Measurements from ENCODE around the gene RNF20.
A peak's percentile ranks its signal among the peaks of the same experiment; 100 is the strongest.
"Not testable (repeated sequence)": the region's sequence is repeated elsewhere in the genome, so short reads cannot be mapped to it uniquely, and the experiment has no call there.

Gene RNF20

DNA sequence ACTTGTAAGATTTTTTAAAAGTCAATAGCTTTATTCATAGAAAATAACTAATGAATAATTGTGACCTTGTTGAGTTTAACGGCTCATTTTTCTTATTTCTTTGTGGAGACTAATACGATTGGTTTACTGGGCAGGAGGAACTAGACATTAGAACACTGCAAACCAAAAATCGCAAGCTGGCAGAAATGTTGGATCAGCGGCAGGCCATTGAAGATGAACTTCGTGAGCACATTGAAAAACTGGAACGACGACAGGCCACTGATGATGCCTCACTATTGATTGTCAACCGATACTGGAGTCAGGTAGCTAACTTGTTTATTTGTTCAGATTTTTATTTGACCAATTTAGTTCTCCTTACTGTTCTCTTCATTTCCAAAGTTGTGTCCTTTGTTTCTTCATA is 6.4 kb downstream of the RNF20 start:
- DNase-seq = no peak

DNA sequence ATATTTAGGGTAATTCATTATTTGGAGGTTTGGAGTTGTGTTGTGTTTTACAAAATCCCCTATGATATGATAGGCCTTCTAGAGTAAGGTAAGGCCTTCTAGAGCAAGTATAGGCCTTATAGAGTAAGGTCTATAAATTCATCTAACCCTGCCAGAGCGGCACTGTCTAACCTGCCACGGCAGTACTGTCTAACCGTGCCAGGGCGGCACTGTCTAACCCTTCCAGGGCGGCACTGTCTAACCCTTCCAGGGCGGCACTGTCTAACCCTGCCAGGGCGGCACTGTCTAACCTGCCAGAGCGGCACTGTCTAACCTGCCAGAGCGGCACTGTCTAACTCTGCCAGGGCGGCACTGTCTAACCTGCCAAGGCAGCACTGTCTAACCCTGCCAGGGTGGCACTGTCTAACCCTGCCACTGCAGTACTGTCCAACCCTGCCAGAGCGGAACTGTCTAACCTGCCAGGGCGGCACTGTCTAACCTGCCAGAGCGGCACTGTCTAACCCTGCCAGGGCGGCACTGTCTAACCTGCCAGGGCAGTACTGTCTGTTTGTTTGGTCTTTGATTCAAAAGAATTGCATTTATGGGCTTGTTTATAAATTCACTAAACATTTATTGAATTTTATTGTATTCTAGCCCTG is 9.6 kb downstream of the RNF20 start:
- DNase-seq = no peak

DNA sequence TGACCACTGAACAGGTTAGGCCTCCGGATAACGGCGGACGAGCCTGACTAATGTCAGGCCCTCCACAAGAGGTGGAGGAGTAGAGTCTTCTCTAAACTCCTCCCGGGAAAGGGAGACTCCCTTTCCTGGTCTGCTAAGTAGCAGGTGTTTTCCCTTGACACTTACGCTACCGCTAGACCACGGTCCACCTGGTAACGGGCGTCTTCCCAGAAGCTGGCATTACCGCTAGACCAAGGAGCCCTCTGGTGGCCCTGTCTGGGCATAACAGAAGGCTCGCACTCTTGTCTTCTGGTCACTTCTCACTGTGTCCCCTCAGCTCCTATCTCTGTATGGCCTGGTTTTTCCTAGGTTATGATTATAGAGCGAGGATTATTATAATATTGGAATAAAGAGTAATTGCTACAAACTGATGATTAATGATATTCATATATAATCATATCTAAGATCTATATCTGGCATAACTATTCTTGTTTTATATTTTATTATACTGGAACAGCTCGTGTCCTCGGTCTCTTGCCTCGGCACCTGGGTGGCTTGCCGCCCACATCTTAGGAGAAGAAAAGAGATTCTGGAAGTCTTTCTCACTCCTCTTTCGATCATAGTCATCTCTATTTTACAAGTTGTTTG is 15.9 kb downstream of the RNF20 start:
- not testable (repeated sequence) for DNase-seq

DNA sequence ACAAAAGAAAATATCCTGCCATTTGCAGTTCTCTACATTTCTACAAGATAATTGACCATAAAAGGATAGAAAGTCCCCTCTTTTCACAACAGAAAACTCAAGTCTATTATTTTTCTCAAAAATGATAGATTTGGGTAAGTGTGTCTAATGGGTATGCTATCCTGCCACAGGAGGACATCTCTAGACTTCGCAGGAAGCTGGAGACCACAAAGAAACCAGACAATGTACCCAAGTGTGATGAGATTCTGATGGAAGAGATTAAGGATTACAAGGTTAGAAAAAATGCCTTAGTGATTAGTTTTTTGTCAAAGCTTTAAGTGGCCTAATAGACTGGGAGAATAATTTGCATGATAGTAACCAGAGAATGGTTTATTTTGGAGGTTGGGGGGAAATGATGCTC is 28.1 kb downstream of the RNF20 start:
- DNase-seq = no peak

DNA sequence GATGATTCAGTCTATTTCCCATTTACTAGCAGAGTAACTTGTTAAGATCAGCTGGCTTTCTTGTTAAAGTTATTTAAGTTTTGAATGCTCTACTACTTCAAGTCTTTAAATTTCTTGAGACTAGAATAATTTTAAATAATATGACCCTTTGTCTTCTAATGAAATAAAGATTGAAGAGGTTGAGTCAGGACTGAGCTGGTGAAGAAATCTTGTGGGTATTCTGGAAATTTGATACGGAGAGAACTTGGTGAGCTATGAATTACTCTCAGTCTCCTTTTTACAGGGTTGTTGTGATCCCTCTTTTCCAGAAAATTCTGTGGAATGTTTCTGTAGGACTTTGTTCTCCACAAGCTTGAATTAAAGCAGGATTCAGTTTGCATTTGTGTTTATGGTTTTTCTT is 29.3 kb downstream of the RNF20 start:
- DNase-seq = no peak

DNA sequence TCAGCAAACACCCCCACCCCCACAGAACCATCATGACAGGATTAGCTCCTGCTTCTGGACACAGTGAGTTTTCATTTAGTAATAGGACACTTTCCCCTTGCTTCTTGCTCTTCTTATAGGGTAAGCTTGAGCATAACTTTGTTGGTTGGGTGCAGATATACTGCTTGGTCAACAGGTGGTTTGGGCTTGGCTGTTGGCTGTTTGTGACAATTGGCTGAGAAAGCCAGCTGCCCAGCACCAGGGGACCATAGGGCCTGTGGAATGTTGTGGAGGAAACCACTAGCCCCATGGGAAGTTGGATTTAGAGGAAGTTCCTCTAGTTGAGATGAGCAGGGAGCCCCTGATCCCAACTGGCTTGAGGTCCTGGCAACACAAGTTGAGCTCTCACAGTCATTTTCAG is 30.6 kb downstream of the RNF20 start:
- no peak for DNase-seq

DNA sequence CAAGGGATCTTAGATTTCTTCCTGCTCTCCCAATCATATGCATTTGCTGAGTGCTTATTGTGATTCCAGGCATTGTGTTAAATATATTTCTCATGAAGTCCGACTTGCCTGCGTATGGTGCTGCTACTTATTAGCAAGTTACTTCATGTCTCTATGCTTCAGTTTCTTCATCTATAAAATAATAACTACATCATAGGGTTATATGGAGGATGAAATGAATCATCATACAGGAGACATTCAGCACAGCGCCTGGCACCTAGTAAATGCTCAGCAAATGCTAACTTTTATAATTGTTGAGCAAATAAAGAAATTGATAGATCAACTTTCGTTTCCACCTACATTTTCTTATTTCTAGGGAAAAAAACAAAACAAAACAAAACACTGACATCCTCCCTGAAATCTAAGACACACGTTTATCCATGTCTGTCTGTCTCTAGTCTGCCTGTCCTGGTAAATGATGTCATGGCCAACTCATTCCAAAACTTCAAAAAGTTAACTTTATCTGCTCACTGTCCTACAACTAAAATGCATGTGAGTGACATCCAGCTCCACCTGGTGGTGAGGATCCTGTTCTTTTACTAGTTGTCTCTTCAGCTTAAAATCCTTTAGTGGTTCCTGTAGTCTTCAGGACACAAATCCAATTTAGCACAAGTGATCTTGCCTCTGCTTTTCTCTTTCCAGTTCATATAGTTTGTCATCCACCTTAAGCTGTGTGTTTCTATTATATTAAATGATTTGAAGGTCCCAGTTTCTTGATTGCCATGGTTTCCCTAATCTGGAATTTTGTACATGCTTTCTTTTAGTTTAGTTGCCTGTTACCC is 33.5 kb downstream of the RNF20 start:
- DNase-seq = peak; percentile 44

DNA sequence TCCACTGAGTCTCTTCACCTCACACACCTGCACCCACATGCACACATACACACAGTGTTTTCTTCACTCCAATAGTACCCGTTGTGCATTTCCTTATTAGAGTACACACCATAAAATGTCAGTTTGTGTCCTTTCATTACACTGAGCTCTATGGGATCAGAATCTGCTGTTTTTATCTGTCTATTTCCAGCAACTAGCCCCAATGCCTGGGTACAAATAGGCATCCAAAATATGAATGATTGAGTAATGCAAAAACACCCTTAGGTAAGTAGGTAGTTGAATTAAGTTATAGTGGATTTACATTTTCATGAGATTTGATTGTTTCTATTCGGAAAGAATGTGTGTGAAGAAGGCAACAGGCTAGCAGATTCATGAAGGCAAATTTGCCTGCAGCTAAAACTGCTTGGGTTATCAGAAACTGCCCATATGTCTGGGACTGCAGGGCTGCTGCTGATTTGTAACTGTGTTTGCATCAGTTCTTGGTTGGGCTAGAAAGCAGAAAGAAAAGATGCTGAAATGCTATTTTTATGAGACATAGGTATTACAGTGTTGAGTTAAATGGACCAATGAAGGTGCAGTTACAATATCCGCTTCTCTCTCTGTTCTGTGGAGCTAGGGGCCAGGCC is 34.2 kb downstream of the RNF20 start:
- no peak for DNase-seq

DNA sequence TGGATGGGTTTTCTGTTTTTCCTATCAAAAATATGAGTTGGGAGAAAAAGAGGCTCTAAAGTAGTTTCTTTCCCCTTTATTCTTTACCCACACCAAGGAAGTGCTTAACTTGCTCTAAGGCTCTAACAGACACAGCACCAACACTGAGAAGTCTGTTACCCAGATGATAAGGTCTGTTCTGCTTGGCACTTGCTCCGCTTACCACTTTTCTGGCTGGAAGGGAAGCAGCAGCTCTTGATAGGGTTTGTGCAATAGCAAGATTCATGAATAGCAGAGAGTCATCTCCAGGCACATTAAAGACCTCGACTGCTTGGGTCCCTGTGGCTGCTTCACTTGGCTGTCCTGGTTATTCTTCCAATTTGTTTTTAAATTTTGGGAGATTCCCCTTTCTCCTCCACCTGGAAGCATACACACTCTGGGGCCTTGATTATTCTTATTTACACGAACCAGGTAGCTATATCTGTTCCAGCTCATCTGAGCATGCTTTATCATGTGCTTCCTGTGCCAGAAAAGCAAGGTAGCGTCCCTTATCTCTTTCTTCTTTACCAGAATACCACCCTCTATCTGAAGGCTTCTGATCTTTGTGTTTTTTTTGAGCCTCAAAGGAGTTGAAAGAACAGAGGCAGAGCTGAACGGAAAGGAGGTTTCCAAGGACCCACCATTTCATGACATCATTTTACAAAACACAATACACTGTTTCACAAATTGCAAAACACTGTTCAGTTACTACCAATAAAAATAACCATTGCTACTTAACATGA is 36.3 kb downstream of the RNF20 start:
- DNase-seq = peak; percentile 52

DNA sequence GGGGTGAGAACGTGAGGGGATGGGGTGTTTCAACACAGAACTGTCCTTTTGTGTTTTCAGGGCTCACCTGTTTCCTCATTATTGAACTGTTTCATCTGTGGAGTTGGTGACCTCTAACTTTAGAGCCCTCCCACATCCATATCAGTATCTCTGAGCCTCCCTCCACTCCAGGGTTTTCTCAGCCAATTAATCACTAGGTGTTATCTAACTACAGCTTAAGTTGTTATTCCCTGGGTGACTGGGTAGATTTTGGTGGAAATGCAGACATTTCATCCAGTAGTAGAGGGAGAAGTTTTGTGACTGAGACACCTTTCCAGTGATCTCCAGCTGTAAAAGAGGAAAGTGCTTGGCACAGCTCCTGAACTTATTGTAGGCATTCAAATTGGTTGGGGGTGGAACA is 37.5 kb downstream of the RNF20 start:
- no peak for DNase-seq

DNA sequence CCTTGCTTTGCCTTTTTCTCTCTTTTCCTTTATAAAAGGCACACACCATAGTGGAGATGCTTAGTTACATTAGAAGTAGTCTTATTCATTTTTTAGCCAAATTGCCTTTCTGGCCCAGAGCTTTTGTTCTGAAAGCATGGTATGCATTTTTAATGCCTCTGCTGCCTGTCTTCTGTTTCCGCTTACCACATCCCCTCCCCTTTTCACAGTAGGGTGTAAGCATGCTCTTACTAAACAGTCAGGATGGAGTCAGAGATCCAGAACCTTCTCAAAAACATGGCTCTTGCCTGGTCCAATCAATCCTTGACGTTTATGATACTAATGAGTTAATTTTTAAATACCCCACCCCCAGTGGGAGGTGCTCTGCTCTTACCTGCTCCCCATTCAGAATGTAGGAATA is 38.7 kb downstream of the RNF20 start:
- DNase-seq = no peak

DNA sequence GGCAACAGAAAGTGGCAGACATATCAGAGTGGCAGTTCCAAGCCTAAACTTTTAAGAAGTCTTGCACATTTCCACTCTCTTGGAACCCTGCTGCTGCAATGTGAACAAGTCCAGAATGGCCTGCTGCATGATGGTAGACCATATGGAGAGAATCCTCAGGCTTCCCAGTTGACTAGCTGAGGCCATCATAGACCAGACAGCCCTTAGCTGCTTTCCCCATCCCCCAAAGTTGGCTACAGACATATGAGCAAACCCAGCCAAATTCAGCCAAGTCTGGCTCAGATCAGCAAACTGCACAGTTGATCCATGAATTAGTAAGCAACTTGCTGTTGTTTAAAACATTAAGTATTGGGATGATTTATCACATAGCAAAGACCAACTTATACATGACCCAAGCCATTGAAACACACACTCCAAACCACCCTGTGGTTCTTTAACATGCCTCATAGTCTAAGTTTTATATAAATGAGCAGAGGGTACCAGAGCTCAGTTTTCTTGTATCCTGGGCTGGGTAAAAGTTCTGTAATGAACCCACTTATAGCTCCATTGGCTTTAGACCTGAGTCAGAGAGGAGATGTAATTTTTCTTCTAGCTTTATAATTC is 41.2 kb downstream of the RNF20 start:
- DNase-seq = no peak

DNA sequence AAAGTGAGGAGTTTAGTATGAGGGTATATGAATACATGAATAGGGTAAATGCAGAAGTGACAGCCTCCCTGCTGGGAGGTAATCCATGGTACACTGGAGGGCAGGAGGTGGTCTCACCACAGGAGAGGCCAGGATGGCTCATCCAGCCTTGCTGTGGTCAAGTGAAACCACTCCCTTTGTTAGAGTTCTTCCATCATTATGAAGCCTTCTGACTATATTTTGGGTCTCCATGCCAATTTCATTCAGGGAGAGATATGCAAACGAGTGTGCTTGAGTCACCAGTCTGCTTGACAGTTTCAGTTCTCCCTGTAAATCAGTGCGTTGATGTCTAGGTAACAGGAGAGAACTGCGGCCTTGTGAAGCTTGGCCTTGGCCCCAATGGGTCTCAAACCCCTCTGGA is 44.7 kb downstream of the RNF20 start:
- DNase-seq = no peak

DNA sequence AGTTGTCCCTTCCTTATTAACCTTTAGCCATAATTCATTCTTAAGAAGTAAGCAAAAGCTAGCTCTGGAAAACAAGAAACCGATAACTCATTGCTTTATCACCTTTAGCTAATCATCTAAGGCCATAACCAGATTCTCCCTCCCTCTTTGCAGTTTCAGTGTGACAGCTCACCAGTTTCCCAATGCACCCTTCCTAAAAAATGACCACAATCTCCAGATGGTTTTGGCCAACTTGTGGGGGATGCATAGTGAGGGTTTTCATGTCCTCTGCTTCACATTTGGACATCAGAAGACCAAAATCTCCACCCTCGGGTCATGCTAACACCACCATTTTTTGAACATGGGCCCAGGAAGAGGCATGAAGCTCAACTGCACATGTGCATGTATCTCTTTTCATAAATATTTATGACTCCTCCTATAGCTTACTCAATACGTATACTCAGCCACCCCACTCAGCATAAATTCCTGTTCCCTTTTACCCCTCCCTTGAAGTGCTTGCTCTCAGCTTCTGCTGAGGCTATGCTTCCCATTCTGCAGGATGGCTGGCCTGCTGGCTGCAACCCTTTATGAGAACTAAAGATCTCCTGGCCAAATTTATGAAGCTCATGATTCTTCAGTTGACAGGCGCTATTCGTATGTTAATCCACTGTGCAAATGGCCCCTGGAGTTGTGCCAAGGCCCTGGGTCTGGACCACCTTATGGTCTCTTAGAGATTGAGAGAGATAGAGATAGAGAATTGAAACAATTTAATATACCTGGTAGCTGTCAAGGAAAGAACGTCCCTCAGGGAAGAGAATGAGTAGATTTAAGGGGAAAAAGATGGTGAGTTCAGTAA is 46.3 kb downstream of the RNF20 start:
- no peak for DNase-seq

DNA sequence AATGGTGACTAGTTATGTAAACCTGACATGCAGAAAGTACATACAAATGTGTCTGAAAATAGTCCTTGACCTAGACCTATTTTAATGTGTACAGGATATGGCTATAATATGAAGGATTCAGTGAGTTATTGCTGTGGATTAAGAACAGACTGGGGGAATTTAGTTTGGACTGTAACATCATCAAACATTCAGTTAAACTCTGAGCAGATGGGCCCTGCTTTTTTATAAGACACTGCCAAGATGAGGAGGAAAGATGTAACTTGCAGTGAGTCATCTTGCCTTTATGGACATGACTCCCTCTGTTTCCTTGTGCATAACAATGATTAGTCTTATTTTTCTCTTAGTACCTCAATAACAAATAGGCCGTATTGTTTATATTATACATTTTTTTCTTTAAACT is 48.9 kb downstream of the RNF20 start:
- DNase-seq = no peak

DNA sequence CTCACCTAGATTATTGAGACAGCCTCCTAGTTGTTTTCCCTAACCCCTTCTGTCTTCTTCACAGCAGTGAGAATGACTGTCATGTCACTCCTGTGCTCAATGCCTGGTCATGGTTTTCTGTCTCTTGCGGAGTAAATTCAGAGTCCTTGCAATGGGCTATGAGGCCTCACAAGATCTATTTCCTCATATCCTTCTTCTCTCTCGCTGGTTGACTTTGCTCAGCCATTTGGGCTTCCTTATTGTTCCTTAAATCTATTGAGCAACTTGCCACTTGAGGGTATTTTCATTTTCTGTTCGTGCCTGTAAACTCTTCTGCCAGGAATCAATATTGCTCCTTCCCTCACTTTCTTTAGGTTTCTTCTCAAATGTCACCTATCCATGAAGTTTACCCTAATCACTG is 52.1 kb downstream of the RNF20 start:
- DNase-seq = no peak

DNA sequence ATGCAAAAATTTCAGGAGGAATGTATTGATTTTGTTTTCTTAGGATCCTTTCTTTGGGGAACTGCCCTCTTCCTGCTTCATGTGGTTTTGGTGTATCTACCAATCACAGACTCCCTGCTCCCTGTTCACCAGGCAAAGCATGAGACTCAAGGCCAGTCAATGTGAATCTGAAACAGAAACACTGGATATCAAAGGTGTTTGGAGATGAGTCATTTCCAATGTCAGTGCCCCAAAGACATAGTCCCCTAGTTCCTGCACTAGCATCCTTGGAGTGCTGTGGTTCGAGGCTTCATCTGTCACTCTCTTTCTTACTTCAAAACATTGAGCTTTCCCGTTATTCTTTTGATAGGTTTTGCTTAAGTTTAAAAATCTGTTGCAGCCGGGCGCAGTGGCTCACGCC is 53.0 kb downstream of the RNF20 start:
- no peak for DNase-seq

DNA sequence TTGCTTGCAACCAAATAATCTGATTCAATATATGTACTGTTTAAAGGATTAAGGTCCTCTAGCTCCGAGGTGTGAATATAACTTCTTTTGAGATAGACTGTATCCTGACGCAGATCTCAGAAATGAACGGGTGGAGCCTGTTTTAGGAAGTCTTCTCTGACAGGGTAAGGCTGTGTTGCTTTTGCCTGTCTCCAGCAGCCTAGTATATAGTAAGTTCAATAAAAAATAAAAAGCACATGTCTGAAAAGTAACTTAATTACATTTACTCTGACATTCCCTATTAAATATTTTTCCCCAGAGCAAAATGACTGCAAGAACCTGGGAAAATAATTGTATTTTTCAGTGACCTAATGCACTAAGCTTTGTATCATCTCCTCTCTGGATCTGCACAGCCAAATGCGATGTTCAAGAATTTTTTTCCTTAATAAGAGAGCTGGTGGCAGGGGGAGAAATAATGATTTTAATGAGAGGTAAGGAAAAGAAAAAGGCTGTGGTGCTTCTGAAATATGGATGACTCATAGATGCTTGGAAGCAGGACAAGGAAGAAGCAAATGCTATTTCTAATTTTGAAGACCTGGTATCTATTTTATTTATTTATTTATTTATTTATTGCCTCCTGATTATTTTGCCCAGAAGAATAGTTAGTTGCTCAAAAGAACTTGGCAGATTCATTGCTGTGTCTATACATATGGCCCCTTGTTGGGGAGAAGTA is 53.8 kb downstream of the RNF20 start:
- DNase-seq = no peak

DNA sequence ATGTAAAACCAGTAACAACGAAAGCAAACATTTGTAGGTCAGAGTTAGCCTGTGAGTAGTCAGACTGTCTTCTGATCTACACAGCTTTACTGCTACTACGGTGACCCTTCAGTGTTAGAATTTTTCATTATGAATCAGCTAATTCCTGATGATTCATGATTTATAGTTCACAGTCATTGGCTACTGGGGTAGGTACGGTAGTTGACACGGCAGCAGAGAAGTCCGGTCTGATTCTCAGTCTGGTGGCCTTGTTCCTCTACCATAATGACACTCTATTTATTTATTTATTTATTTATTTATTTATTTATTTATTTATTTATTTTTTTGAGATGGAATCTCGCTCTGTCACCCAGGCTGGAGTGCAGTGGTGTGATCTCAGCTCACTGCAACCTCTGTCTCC is 56.4 kb downstream of the RNF20 start:
- not testable (repeated sequence) for DNase-seq

DNA sequence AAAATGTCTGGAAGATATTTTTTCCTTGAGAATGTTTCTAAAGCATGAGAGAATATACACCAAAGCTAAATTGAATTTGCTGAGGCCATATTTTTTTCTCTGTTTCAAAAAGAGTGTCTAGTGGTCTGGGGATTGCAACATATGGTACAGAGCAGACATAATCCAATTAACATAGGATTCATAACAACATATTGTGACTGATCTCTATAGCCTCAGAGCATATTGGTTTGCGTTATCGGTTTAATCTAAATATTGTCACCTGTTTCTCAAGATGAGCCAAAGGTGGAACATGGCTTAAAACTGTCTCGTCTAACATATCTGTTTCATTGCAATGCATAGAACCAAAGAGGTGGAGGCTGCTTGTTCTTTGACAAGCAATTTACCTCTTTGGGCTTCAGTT is 57.2 kb downstream of the RNF20 start:
- DNase-seq = no peak
